WERI-Rb-1 (cell line): ENCODE measurements around the gene RMI1.

Experiments used
- DNase-seq: peaks from one replicate; pipeline ENCODE4 v3.0.0-alpha.2; 2020
- H3K27ac ChIP-seq: fragments of 250-450 bp; sonication (Bioruptor Pico); 2 replicates; pipeline ENCODE4 v1.5.1; 2020; ENCODE audit warnings: mild to moderate bottlenecking, moderate library complexity
- H3K27me3 ChIP-seq: fragments of 250-450 bp; sonication (Bioruptor Pico); 2 replicates; pipeline ENCODE4 v1.5.1; 2021; ENCODE audit warnings: mild to moderate bottlenecking, low read depth, moderate library complexity; ENCODE audit not compliant: insufficient read depth, severe bottlenecking
- H3K36me3 ChIP-seq: fragments of 250-450 bp; sonication (Bioruptor Pico); 2 replicates; pipeline ENCODE4 v1.5.1; 2020; ENCODE audit warnings: mild to moderate bottlenecking, moderate library complexity
- H3K4me3 ChIP-seq: 2 replicates; pipeline ENCODE4 v1.5.1; 2011; ENCODE audit warnings: low read depth, mild to moderate bottlenecking, control low read depth, low read length
- H3K9me3 ChIP-seq: fragments of 250-450 bp; sonication (Bioruptor Pico); 2 replicates; pipeline ENCODE4 v1.5.1; 2021; ENCODE audit warnings: mild to moderate bottlenecking, moderate library complexity; ENCODE audit not compliant: severe bottlenecking
- CTCF ChIP-seq: IDR thresholded peaks from 2 replicates; pipeline ENCODE4 v1.5.1; 2011; ENCODE audit warnings: low read depth, mild to moderate bottlenecking, control low read depth, inconsistent platforms, low read length

The RMI1 gene

GRCh38 chr9:83980395-83981125, at the start of gene RMI1:
Gene RMI1 (plus strand): TSS chr9:83980805. CDS start chr9:84000987, 20,182 bp downstream.
- Histone ChIP-seq H3K9me3 (no peaks in the 10 kb centered on the region), H3K4me3 (peak within 1 kb of the TSS; percentile 100), H3K27ac (peak within 1 kb of the TSS; percentile 99), H3K27me3 (no peaks in the 10 kb centered on the region), H3K36me3 (peaks cover 56% of the 10 kb centered on the region)
- TF ChIP-seq CTCF, result no peak
- DNase-seq, result peak; percentile 99

- no peak overlapping the region for H3K4me3 ChIP-seq
- no peaks in the 10 kb centered on the region for H3K36me3 ChIP-seq
- no peak for TF ChIP-seq CTCF
- H3K27me3 ChIP-seq, result no peaks in the 10 kb centered on the region
- H3K9me3 ChIP-seq, result no peaks in the 10 kb centered on the region
- no peak overlapping the region for H3K27ac ChIP-seq
- DNase-seq, result no peak
These were observed 49.7 kb upstream of the RMI1 start for GRCh38 chr9:83930881-83931280.

- DNase-seq, result no peak
- no peak overlapping the region for H3K4me3 ChIP-seq
- no peaks in the 10 kb centered on the region for H3K27me3 ChIP-seq
- TF ChIP-seq CTCF, result no peak
- no peak overlapping the region for H3K27ac ChIP-seq
- H3K9me3 ChIP-seq, result no peaks in the 10 kb centered on the region
- H3K36me3 ChIP-seq, result no peaks in the 10 kb centered on the region
These were observed 48.6 kb upstream of the RMI1 start for GRCh38 chr9:83932011-83932410.

- no peaks in the 10 kb centered on the region for H3K27me3 ChIP-seq
- no peak for TF ChIP-seq CTCF
- no peak overlapping the region for H3K4me3 ChIP-seq
- peaks cover 4% of the 10 kb centered on the region; the same call in 1 of the 2 replicates for H3K36me3 ChIP-seq
- no peak for DNase-seq
- no peak overlapping the region for H3K27ac ChIP-seq
- no peaks in the 10 kb centered on the region for H3K9me3 ChIP-seq
These were observed 47.8 kb upstream of the RMI1 start for GRCh38 chr9:83932851-83933250.

GRCh38 chr9:83933790-83934189, 46.8 kb upstream of the RMI1 start:
- TF ChIP-seq CTCF, result no peak
- peaks cover 6% of the 10 kb centered on the region for H3K36me3 ChIP-seq
- no peak overlapping the region for H3K4me3 ChIP-seq
- H3K9me3 ChIP-seq, result no peaks in the 10 kb centered on the region
- no peaks in the 10 kb centered on the region for H3K27me3 ChIP-seq
- no peak for DNase-seq
- no peak overlapping the region for H3K27ac ChIP-seq
